ENCODE measurements around the gene ZYG11A.

ZYG11A gene

GRCh38 chr1:52877554-52877953, 35.0 kb downstream of the ZYG11A start:
- TF ChIP-seq CTCF (IDR thresholded peaks at IDR 0.05; ENCODE audit: insufficient read depth, low read length, poor library complexity, severe bottlenecking): no peak
- no peak for TF ChIP-seq EZH2phosphoT487 (conservative IDR thresholded peaks at IDR 0.05; ENCODE audit: low read length)
- no peak overlapping the region for H2AFZ ChIP-seq (ENCODE audit: low read depth, low read length, severe bottlenecking)
- no peaks in the 10 kb centered on the region for H3K9me2 ChIP-seq (replicated peaks; ENCODE audit: insufficient read depth, low read length)
- no peaks in the 10 kb centered on the region for H3K27me3 ChIP-seq (ENCODE audit: low read length)
- no peak overlapping the region for H3K27ac ChIP-seq (ENCODE audit: low read depth, low read length)
- no peaks in the 10 kb centered on the region for H4K20me1 ChIP-seq (ENCODE audit: low read depth, low read length)
- H3K4me2 ChIP-seq (ENCODE audit: low read depth, low read length, poor library complexity, severe bottlenecking): no peak overlapping the region
- no peaks in the 10 kb centered on the region for H3K36me3 ChIP-seq (ENCODE audit: low read length)
- H3K9ac ChIP-seq (ENCODE audit: low read length): no peak overlapping the region
- H3F3A ChIP-seq (ENCODE audit: insufficient read depth): no peaks in the 10 kb centered on the region
- no peak overlapping the region for H3K4me3 ChIP-seq (ENCODE audit: insufficient read depth, low read length, poor library complexity, severe bottlenecking)
- H3K79me2 ChIP-seq (ENCODE audit: insufficient read depth, low read length): no peaks in the 10 kb centered on the region
- no peaks in the 10 kb centered on the region for H3K9me3 ChIP-seq (ENCODE audit: insufficient read depth, low read length)

GRCh38 chr1:52880206-52880605, 37.6 kb downstream of the ZYG11A start:
- Histone ChIP-seq H4K20me1 (ENCODE audit: low read depth, low read length) (no peaks in the 10 kb centered on the region), H3K9me3 (ENCODE audit: insufficient read depth, low read length) (no peaks in the 10 kb centered on the region), H3F3A (ENCODE audit: insufficient read depth) (no peaks in the 10 kb centered on the region), H3K9me2 (replicated peaks; ENCODE audit: insufficient read depth, low read length) (no peaks in the 10 kb centered on the region), H2AFZ (ENCODE audit: low read depth, low read length, severe bottlenecking) (no peak overlapping the region), H3K27ac (ENCODE audit: low read depth, low read length) (no peak overlapping the region), H3K9ac (ENCODE audit: low read length) (no peak overlapping the region), H3K27me3 (ENCODE audit: low read length) (no peaks in the 10 kb centered on the region), H3K4me2 (ENCODE audit: low read depth, low read length, poor library complexity, severe bottlenecking) (no peak overlapping the region), H3K79me2 (ENCODE audit: insufficient read depth, low read length) (no peaks in the 10 kb centered on the region), H3K36me3 (ENCODE audit: low read length) (no peaks in the 10 kb centered on the region), H3K4me3 (ENCODE audit: insufficient read depth, low read length, poor library complexity, severe bottlenecking) (no peak overlapping the region)
- TF ChIP-seq CTCF (IDR thresholded peaks at IDR 0.05; ENCODE audit: insufficient read depth, low read length, poor library complexity, severe bottlenecking): no peak
- no peak for TF ChIP-seq EZH2phosphoT487 (conservative IDR thresholded peaks at IDR 0.05; ENCODE audit: low read length)

- Histone ChIP-seq H3K4me3 (ENCODE audit: insufficient read depth, low read length, poor library complexity, severe bottlenecking) (no peak overlapping the region), H3K27me3 (ENCODE audit: low read length) (no peaks in the 10 kb centered on the region), H3K79me2 (ENCODE audit: insufficient read depth, low read length) (no peaks in the 10 kb centered on the region), H3K27ac (ENCODE audit: low read depth, low read length) (no peak overlapping the region), H3K9me2 (replicated peaks; ENCODE audit: insufficient read depth, low read length) (no peaks in the 10 kb centered on the region), H3K36me3 (ENCODE audit: low read length) (peaks cover 5% of the 10 kb centered on the region; the same call in 1 of the 2 replicates), H3F3A (ENCODE audit: insufficient read depth) (no peaks in the 10 kb centered on the region), H2AFZ (ENCODE audit: low read depth, low read length, severe bottlenecking) (no peak overlapping the region), H3K9me3 (ENCODE audit: insufficient read depth, low read length) (no peaks in the 10 kb centered on the region), H3K4me2 (ENCODE audit: low read depth, low read length, poor library complexity, severe bottlenecking) (no peak overlapping the region), H3K9ac (ENCODE audit: low read length) (no peak overlapping the region), H4K20me1 (ENCODE audit: low read depth, low read length) (no peaks in the 10 kb centered on the region)
- TF ChIP-seq CTCF (IDR thresholded peaks at IDR 0.05; ENCODE audit: insufficient read depth, low read length, poor library complexity, severe bottlenecking): no peak
- no peak for TF ChIP-seq EZH2phosphoT487 (conservative IDR thresholded peaks at IDR 0.05; ENCODE audit: low read length)
These were observed 44.9 kb downstream of the ZYG11A start for GRCh38 chr1:52887483-52887882.

All from SU-DHL-6 (cell line).